Osteoblast (primary cell): ENCODE data around the gene DSCAML1. TPM values are rescaled to one million over a fixed set of nuclear protein-coding genes. Genes with fewer than 3 reads are reported as not detected.

Experiments used
- DNase-seq: peaks from one replicate; pipeline ENCODE4 v3.0.0; 2011; ENCODE audit warnings: low spot score, mixed read lengths; ENCODE audit not compliant: insufficient read length; ENCODE audit errors: missing footprints
- H2AFZ ChIP-seq: 2 replicates; pipeline ENCODE4 v1.6.0; 2011; ENCODE audit warnings: mild to moderate bottlenecking, low read length
- H3K27ac ChIP-seq: 2 replicates; pipeline ENCODE4 v1.5.1; 2011; ENCODE audit warnings: mild to moderate bottlenecking, low read depth, low read length, moderate library complexity
- H3K27me3 ChIP-seq: 2 replicates; pipeline ENCODE4 v1.6.0; 2012; ENCODE audit warnings: mild to moderate bottlenecking, control low read depth, inconsistent platforms, low read length, moderate library complexity; ENCODE audit not compliant: insufficient read depth
- H3K36me3 ChIP-seq: 2 replicates; pipeline ENCODE4 v1.5.1; 2011; ENCODE audit warnings: mild to moderate bottlenecking, low read length, control low read depth, moderate library complexity; ENCODE audit not compliant: insufficient read depth
- H3K4me1 ChIP-seq: 2 replicates; pipeline ENCODE4 v1.5.1; 2011; ENCODE audit warnings: mild to moderate bottlenecking, low read length, control low read depth, moderate library complexity; ENCODE audit not compliant: insufficient read depth
- H3K4me2 ChIP-seq: 2 replicates; pipeline ENCODE4 v1.6.0; 2011; ENCODE audit warnings: mild to moderate bottlenecking, low read length; ENCODE audit not compliant: insufficient read depth
- H3K4me3 ChIP-seq: fragments of 200-600 bp; sonication (generic); 3 replicates; pipeline ENCODE4 v1.5.1; 2012; ENCODE audit warnings: mild to moderate bottlenecking, low read length, inconsistent platforms; ENCODE audit not compliant: insufficient read depth
- H3K79me2 ChIP-seq: 2 replicates; pipeline ENCODE4 v1.6.0; 2012; ENCODE audit warnings: mild to moderate bottlenecking, low read length, control low read depth, inconsistent platforms; ENCODE audit not compliant: insufficient read depth
- H3K9me3 ChIP-seq: 2 replicates; pipeline ENCODE4 v1.5.1; 2011; ENCODE audit warnings: low read depth, low read length, control low read depth
- H4K20me1 ChIP-seq: 2 replicates; pipeline ENCODE4 v1.6.0; 2012; ENCODE audit warnings: mild to moderate bottlenecking, low read length, control low read depth; ENCODE audit not compliant: insufficient read depth
- total RNA-seq: library from RNA; depleted of rRNA; stranded (reverse); fragments of >200 nt; gene quantifications from 2 replicates; pipeline ENCODE4 v1.2.3, GENCODE V29; 2012
- TF ChIP-seq, protein P1 (sequence below): IDR thresholded peaks from 2 replicates; pipeline ENCODE4 v1.5.1; 2011; ENCODE audit warnings: mild to moderate bottlenecking, low read depth, low read length, moderate library complexity; ENCODE audit errors: extremely low read depth

DSCAML1 gene
- total RNA-seq, 1 donor: not detected

DNA sequence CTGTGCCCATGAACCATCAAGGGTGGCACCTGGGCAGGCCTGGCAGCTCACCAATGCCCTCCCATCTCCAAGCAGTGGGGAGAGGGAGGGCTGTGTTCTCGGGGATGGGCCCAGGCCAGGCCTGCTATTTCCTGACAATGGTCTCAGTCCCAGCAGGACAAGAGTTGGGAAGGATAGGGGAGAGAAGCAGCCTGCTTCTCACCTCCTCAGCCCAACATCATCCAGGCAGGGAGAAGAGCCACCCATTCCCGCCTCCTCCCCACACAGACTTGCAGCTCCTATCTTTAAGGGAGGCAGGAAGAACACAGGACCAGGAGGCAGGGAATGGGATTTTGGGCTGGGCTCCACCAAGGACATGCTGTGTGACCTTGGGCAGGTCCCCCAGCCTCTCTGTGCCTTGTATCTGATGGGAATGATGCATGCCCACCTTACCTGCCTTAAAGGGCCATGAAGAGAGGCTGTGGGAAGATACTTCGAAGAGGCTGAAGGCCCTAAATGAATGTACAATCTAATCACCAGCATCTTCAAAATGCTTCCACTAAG, 108.7 kb downstream of the DSCAML1 start:
- H2AFZ ChIP-seq: no peak overlapping the region
- DNase-seq: no peak
- H3K79me2 ChIP-seq: no peaks in the 10 kb centered on the region

DNA sequence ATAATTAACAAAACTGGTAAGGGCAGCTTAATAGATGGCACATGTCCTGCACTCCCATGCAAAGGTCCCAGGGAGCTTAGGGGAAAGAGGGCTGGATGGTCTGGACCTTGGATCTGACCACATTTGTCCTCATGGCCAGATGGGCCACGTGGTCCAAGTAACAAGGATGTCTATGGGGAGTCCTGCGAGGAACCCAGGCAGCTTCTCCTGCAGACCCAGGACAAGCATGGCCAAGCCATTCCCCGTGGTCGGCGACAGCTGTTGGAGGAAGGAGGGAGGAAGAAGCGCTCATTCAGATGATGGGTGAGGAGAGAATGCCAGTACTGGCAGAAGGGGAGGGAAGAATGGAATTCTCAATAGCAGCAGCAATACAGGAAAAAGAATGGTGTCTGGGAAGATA, 109.2 kb downstream of the DSCAML1 start:
- Histone ChIP-seq H3K4me1 (no peaks in the 10 kb centered on the region), H3K9me3 (no peaks in the 10 kb centered on the region), H2AFZ (no peak overlapping the region), H4K20me1 (no peaks in the 10 kb centered on the region), H3K36me3 (no peaks in the 10 kb centered on the region), H3K79me2 (no peaks in the 10 kb centered on the region), H3K4me3 (no peak overlapping the region), H3K27me3 (peaks cover 12% of the 10 kb centered on the region), H3K27ac (no peak overlapping the region), H3K4me2 (no peak overlapping the region)
- DNase-seq: no peak
- TF ChIP-seq, protein P1, sequence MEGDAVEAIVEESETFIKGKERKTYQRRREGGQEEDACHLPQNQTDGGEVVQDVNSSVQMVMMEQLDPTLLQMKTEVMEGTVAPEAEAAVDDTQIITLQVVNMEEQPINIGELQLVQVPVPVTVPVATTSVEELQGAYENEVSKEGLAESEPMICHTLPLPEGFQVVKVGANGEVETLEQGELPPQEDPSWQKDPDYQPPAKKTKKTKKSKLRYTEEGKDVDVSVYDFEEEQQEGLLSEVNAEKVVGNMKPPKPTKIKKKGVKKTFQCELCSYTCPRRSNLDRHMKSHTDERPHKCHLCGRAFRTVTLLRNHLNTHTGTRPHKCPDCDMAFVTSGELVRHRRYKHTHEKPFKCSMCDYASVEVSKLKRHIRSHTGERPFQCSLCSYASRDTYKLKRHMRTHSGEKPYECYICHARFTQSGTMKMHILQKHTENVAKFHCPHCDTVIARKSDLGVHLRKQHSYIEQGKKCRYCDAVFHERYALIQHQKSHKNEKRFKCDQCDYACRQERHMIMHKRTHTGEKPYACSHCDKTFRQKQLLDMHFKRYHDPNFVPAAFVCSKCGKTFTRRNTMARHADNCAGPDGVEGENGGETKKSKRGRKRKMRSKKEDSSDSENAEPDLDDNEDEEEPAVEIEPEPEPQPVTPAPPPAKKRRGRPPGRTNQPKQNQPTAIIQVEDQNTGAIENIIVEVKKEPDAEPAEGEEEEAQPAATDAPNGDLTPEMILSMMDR: no peak

More for the DNA sequence above, 108.7 kb downstream of the DSCAML1 start:
- H3K27me3 ChIP-seq: peaks cover 17% of the 10 kb centered on the region
- no peaks in the 10 kb centered on the region for H4K20me1 ChIP-seq
- H3K4me1 ChIP-seq: no peaks in the 10 kb centered on the region
- no peaks in the 10 kb centered on the region for H3K36me3 ChIP-seq
- TF ChIP-seq, protein P1: no peak
- no peaks in the 10 kb centered on the region for H3K9me3 ChIP-seq
- no peak overlapping the region for H3K27ac ChIP-seq
- H3K4me3 ChIP-seq: no peak overlapping the region
- no peak overlapping the region for H3K4me2 ChIP-seq

DNA sequence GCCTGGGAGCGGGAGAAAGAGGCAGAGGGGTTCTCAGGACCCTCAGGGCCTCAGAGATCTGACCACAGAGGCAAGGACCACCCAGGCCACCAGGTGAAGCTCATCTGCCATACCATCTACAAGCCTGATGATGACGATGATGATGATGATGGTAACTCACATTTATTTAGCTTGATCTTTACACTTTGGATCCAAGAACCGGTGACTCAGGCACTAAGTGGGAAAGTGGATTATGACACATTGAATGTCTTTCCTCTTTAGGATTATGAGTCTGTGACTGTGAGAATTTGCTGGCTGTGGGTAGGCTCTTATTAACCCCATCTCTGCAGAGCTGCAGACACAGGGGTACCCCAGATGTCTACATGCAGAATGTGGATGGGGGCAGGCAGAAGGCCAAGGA, 110.3 kb downstream of the DSCAML1 start:
- Histone ChIP-seq H3K79me2 (no peaks in the 10 kb centered on the region), H3K27ac (no peak overlapping the region), H2AFZ (no peak overlapping the region), H3K4me2 (no peak overlapping the region), H3K9me3 (no peaks in the 10 kb centered on the region), H3K27me3 (peaks cover 21% of the 10 kb centered on the region), H3K36me3 (no peaks in the 10 kb centered on the region), H4K20me1 (no peaks in the 10 kb centered on the region), H3K4me3 (no peak overlapping the region), H3K4me1 (no peaks in the 10 kb centered on the region)
- no peak for DNase-seq
- TF ChIP-seq, protein P1: no peak

DNA sequence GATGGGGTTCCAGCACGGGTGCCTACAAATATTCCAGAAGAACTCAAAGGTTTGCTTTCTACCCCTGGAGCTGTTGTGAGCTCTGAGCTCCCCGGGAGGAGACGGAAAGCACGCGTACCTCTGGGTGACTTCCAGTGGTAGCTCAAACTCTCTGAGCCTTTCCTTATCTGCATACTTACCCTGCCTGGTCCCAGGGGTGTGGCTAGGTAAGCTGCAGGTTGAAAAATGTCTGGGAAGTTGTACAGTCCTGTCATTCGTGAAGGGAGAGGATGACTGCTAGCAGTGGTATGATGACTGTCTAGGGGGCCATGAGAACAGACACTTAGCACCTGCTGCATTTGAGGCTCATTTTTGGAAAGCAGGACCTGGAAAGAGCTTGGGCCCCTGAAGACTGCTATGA, 111.5 kb downstream of the DSCAML1 start:
- TF ChIP-seq, protein P1: no peak
- Histone ChIP-seq H3K4me1 (no peaks in the 10 kb centered on the region), H3K36me3 (no peaks in the 10 kb centered on the region)

More for the DNA sequence above, 111.5 kb downstream of the DSCAML1 start:
- peaks cover 20% of the 10 kb centered on the region for H3K27me3 ChIP-seq
- no peaks in the 10 kb centered on the region for H4K20me1 ChIP-seq
- H3K79me2 ChIP-seq: no peaks in the 10 kb centered on the region
- no peak for DNase-seq
- H3K9me3 ChIP-seq: no peaks in the 10 kb centered on the region
- H3K4me2 ChIP-seq: no peak overlapping the region
- H2AFZ ChIP-seq: no peak overlapping the region
- H3K4me3 ChIP-seq: no peak overlapping the region
- no peak overlapping the region for H3K27ac ChIP-seq
